Large intestine (tissue), 3 donors: ENCODE data around the gene SRSF6. TPM values are rescaled to one million over a fixed set of nuclear protein-coding genes. Genes with fewer than 3 reads are reported as not detected.
A peak's percentile ranks its signal among the peaks of the same experiment; 100 is the strongest.

Source experiments
- DNase-seq, 2 donors: peaks; one replicate each; pipeline versions ENCODE4 v3.0.0 to v3.0.0-alpha.2; 2013
- H3K27ac ChIP-seq: one replicate; pipeline ENCODE4 v1.5.1; 2013; ENCODE audit warnings: low read length
- H3K27me3 ChIP-seq: 2 replicates; pipeline ENCODE4 v1.6.1; 2013; ENCODE audit warnings: low read length; ENCODE audit not compliant: control insufficient read depth, insufficient read depth
- H3K36me3 ChIP-seq: 2 replicates; pipeline ENCODE4 v1.6.1; 2013; ENCODE audit warnings: low read length; ENCODE audit not compliant: control insufficient read depth, insufficient read depth
- H3K4me1 ChIP-seq: one replicate; pipeline ENCODE4 v1.6.1; 2013; ENCODE audit warnings: low read length; ENCODE audit not compliant: control insufficient read depth, insufficient read depth
- H3K4me3 ChIP-seq: one replicate; pipeline ENCODE4 v1.5.1; 2013; ENCODE audit warnings: low read length
- H3K9me3 ChIP-seq: one replicate; pipeline ENCODE4 v1.6.1; 2013; ENCODE audit warnings: mild to moderate bottlenecking, low read depth, low read length, moderate library complexity; ENCODE audit not compliant: control insufficient read depth
- WGBS: methylation state at CpG from one replicate; pipeline ENCODE4 v1.1.5; 2013; ENCODE audit warnings: low lambda C conversion rate; ENCODE audit not compliant: insufficient coverage; 5-methylcytosine and 5-hydroxymethylcytosine counted together
- polyA plus RNA-seq: library from polyadenylated mRNA; unstranded; fragments of 120-200 nt; gene quantifications from one replicate; pipeline ENCODE4 v1.2.1, GENCODE V29; 2013

Gene SRSF6
- polyA plus RNA-seq, 1 donor, result 222 TPM

GRCh38 chr20:43511879-43512278, 54.2 kb downstream of the SRSF6 start:
- no peaks in the 10 kb centered on the region for H3K4me1 ChIP-seq
- H3K27ac ChIP-seq, result no peak overlapping the region
- H3K27me3 ChIP-seq, result peaks cover 22% of the 10 kb centered on the region
- H3K9me3 ChIP-seq, result peaks cover 6% of the 10 kb centered on the region
- no peak overlapping the region for H3K4me3 ChIP-seq
- no peak for DNase-seq
- no CpG with 5 or more reads among the region's 1 CpG for WGBS
- H3K36me3 ChIP-seq, result no peaks in the 10 kb centered on the region

GRCh38 chr20:43513372-43513930, 55.8 kb downstream of the SRSF6 start:
- Histone ChIP-seq H3K27ac (peak overlapping the region; percentile 43), H3K9me3 (peaks cover 4% of the 10 kb centered on the region), H3K4me3 (peak overlapping the region; percentile 42), H3K4me1 (no peaks in the 10 kb centered on the region), H3K27me3 (peaks cover 8% of the 10 kb centered on the region), H3K36me3 (peaks cover 2% of the 10 kb centered on the region)
- no CpG with 5 or more reads among the region's 10 CpGs for WGBS
- DNase-seq, result no peak

Other genes starting within 250 kb of the SRSF6 start
- gene L3MBTL1, start 49.8 kb downstream of the SRSF6 start, polyA plus RNA-seq, result 18.8 TPM
- gene SGK2, start 101.1 kb downstream of the SRSF6 start, polyA plus RNA-seq, result 21.9 TPM
- gene IFT52, start 133.0 kb downstream of the SRSF6 start, polyA plus RNA-seq, result 52.9 TPM
- 13.0 TPM for gene MYBL2, start 209.2 kb downstream of the SRSF6 start, polyA plus RNA-seq